ENCODE results near the gene C15orf62.
A peak's percentile ranks its signal among the peaks of the same experiment; 100 is the strongest.

C15orf62 gene

DNA sequence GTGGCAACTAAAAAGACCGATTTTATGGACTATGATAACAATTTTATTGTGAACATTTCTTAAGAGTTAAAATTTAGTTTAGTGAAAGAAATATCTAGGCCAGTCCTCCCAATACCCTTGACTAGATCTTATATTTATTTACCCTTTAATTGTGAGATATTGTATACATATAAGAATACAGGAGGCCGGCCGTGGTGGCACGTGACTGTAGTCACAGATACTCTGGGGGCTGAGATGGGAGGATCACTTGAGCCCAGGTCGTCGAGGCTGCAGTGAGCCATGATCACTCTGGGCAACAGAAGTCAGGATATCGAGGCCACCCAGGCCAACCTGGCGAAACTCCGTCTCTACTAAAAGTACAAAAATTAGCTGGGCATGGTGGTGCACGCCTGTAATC lies 14.0 kb upstream of the C15orf62 start:
- DNase-seq (ENCODE audit: low read depth) = no peak

DNA sequence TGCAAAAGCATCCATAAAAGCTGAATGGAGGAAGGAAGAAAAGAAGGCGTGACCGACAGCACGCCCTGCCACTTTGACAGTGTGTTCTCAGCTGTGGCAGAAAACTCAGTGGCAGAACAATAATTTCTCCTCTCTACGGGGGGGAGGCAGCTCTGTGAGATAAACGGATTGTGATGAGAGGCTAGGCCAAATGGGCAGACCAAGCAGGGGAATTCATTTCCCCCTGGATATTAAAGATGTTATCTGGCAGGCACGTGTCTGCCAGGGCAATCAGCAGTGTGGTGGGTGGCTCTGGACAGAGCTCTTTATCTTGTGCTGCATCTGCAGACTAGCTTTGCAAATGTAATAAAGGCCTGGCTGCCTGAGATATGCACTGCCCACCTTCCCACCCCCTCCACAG lies 12.8 kb upstream of the C15orf62 start:
- no peak for DNase-seq (ENCODE audit: low read depth)

DNA sequence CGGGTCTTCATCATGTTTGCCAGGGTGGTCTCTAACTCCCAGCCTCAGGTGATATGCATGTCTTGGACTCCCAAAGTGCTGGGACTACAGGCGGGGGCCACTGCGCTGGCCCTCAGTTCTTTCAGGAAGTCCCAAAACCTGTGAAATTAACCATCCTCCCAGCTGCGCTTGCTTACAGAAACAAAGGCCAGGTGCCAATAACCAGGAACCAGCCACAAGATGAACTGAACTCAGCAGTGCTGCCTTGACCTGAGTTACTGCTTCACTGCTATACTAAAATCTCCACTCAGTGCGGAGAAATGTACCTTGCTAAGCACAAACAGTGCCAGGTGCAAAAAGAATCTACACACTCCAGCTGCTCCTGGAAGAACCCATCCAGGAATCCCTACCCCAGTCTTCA lies 9.8 kb upstream of the C15orf62 start:
- DNase-seq (ENCODE audit: low read depth) = no peak

DNA sequence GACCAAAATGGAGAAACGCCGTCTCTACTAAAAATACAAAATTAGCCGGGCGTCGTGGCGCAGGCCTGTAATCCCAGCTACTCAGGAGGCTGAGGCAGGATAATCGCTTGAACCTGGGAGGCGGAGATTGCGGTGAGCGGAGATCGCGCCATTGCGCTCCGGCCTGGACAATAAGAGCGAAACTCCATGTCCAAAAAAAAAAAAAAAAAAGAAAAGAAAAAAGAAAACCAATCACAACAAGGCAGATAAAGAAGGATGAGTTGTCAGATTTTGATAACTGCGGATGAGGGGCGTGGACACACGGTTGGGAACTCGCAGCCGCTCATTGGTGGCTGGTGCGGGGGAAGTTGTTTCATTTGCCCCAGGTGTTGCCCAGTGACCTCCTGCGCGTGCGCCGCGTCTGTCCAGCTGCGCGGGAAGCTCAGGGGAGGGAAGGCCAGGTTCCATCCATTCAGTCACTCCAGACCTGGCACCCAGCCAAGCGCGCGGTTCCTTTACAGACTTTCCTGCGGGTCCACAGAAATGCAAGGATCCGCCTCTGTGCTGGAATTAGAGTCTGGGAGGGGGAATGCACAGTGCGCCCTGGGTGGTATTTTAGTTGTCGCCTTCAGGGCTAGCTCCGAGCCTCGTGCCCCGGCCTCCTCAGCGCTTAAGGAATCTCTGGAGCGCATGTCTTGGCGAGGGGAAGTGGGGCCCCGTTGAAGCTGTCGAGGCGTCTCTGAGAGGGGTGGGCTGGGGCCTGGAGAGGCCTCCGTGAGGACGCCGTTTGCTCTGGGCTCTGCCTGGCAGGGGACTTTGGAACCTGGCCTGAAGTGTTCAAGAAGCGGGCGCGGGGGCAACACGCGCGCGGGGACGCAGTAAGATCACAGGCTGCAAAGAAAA lies 6.6 kb upstream of the C15orf62 start:
- no peak for DNase-seq (ENCODE audit: low read depth)

DNA sequence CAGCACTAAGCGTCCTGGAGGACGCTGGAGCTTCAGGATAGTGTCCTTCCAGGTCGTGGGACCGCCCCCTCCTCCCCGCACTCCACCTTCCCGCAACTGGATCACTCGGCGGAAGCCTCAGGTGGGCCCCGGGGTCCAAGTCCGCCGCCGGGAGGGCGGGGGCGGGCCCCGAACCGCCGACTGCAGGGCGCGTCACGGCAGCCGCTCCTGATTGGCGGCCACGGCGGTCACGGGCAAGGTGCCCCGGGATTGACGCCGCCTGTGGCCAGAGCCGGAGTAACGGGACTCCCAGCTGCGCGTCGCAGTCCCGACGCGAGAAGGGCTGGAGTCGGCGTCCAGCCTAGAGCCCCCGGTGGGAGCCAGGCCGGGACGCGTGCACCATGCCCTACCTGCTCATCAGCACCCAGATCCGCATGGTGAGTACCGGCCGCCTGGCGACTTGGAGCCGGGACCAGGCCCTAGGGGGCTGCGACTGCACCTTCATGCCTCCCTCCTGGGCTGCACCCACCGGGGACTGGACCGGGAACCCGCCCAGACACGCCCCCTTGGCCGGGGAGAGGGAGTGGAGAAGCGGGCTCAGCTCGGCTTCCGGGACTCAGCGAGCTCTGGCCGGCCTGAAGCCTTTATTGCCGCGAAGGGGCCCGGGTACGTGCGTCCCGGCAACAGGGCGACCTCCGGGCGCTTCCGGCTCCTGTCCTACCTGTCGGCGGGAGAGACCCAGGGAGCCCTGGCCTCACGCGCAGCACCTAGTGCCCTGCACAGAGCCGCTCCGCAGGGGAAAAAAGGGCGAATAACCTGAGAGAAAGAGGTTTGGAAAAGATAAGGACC lies 5.8 kb upstream of the C15orf62 start, which contains the start of gene GCHFR:
Gene GCHFR (plus strand): TSS at position 268 of the 828 bp plus-strand sequence. CDS start 113 bp downstream, at position 381.
- peak; percentile 43 for DNase-seq (ENCODE audit: low read depth)

DNA sequence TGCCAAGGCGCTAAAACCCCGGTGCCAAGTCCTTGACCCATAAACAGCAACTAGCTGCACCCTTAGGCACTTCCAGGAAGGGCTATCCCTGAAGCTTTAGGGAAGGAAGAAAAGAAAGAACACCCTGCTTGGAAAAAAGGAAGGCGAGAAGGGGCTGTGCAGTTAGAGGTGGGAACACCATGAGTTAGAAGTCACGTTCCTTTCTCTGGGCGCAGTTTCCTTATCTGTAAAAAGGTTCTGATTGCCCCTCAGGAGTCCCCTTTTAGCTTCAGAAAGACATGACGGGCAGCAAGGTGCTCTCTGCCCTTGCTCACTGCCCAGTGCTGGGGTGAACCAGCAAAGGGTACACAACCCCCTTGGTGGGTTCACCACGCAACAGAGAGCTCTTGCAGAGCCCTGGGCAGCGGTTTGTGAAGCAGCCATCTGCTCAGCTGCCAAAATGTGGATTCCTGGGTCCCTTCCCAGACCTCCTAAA lies 5.1 kb upstream of the C15orf62 start:
- DNase-seq (ENCODE audit: low read depth) = no peak

DNA sequence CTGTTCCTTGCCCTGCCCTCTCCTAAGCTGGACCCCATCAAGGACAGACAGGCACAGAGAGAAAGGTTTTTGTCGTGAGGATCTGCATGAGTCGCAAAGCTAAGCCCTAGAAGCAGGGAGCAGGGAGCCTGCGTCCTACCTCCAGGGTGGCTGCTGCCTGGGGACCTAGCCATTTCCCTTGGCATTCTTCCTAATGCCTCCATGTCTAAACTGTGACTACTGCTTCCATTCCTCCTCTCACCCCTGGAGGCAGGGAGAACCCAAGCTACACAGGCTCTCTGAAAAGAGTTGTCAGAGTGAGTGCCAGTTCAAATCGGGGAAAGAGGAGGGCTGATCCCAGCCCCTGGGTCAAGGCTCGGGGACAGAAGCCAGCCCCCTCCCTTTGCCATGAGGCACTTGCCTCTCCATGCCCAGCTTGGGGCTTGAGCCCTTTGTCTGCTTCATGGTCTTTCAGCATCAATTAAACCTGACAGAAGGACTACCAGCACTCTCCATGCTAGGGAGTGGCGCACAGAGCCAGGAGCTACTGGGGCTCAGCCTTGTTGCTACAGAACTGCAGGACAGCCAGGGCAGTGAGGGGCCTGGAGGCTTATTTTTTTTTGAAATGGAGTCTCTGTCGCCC lies 3.5 kb upstream of the C15orf62 start:
- no peak for DNase-seq (ENCODE audit: low read depth)

DNA sequence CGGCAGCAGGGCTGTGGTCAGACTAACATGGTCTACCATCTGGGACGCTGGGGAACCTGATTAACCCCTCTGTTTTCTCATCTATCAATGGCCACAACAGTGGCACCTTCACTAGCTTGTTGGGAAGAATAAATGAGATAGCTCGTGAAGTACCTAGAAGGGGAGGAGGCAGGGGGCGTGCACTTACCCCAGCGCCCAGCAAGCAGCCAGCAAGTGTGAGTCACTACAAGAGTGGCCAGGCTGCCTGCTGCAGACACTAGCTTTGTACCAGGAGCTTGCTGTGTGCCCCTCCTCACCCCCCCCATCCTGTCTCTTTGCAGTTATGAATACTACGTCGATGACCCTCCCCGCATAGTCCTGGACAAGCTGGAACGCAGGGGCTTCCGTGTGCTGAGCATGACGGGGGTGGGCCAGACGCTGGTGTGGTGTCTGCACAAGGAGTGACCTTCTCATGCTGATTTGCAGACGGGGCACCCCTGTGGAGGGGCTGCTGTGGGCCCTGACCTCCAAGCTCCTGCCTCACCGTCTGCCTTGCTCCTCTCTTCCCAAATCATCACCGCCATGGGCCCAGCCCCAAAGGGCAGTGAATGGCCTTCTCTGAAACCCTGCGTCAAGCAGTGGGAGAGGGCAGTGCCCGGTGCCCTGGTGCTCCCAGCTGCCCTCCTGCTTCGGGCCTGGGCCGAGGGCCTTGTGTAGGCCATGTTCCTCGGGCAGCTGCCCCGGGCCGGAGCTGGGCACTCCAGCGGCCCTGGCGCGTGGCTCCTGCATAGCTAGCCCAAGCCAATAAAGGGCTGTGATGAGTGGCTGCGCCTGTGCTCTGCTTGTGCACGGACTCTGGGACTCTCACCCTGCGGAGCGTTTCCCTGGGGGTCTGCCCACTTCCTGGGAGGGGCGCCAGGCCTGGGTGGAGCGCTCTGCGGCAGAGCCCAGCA lies 2.6 kb upstream of the C15orf62 start:
- DNase-seq (ENCODE audit: low read depth) = no peak

DNA sequence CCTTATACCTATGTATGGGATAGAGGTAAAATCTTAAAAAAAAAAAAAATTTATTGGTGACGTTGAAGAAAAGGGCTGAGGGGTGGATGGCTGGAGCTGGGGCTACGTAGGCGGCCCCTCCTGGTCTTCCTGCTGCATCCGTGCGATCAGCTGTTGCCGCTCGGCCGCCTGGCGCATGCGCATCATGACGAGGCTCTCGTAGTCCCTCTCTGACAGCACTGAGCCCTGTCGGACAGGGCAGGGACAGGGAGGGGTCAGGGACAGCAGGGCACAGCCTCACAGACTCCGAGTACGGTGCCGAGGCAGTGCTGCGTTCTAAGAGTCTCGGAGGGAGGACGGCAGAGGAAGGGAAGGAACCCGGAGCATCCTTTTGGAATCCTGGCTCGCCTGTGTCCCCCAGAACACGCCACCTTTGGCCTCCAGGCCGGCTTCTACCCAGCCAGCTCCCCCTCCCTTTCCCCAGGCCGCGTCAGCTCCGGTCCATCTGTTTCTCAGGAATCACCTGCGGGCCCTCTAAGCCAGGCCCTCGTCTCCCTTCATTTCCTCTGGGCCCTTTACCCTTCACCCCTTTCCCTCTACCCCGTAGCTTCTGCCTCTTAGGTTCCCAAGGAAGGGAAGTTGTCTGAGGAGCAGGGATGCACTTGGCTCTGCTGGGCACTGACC lies 1.8 kb upstream of the C15orf62 start:
- no peak for DNase-seq (ENCODE audit: low read depth)

DNA sequence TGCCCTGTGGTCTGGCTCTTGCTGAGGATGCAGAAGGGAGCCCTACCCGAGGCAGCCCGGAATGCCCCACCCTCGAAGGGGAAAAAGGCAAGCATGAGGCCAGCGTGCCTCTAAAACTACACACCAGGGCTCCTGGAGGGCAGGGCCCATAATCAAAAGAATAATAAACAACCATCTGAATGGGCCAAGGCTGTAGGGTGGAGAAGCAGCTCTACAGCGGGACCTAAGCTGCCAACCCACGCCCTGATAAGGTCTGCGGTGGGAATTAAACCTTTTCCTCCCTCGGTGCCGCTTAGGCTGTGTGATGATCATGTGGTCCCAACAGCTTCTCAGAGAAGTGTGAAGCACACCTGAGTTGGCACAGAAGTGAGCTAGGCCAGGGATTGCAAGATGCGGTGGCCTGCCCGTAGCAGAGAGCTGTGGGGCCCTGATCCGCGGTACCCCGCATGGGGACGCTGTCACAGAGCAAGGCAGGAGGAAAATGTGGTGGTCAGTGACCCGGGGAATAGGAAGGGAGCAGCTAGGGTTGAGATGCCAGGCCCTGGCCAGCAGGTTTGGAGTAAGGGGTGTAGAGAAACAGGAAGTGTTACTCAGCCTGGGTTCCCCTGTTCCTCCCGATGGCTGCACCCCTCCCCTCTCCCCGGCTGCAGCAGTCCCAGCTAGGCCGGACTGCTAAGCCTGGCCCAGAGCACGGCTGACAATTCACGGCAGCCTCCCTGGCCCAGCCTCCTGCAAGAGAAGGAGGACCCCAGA lies 1.1 kb upstream of the C15orf62 start:
- DNase-seq (ENCODE audit: low read depth) = no peak

DNA sequence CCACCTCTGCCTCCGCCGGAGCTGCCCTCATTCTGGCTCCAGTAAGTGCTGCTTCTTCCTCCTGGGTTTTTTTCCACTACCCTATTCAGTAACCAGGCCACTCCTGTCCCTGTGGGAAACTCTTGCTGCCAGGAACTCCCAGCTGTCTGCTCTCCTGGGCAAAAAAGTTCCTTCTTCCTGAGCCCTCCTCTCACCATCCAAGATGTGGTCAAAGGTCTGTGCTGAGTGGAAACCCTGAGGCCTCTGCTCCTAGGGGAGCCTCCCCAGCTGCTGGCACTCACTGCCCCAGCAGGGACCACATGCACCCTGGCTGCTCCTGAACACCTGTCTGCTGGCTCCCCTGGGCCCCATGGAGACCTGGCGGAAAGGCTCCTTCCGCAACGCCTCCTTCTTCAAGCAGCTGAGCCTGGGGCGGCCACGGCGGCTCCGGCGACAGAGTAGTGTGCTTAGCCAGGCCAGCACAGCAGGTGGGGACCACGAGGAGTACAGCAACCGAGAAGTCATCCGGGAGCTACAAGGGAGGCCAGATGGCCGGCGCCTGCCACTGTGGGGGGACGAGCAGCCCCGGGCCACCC lies 454 bp downstream of the C15orf62 start:
- no peak for DNase-seq (ENCODE audit: low read depth)

DNA sequence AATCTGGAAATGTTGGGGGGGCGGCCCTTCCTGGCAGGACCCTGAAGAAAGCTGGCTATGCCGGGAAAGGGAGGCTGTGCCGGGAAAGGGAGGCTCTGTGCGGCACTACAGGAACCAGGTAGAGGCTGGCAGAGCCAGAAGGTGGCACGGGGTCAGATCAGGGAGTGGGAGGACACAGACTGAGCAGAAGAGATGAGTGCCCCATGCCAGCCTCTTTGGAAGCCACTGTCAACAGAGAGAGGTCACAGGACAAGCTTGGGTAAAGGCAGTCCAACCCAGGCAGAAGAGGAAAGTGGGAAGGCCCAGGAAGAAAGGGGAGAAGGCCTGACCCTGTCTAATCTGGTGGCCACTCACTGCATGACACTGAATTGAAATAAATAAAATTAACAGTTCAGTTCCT lies 1.5 kb downstream of the C15orf62 start:
- DNase-seq (ENCODE audit: low read depth) = no peak

DNA sequence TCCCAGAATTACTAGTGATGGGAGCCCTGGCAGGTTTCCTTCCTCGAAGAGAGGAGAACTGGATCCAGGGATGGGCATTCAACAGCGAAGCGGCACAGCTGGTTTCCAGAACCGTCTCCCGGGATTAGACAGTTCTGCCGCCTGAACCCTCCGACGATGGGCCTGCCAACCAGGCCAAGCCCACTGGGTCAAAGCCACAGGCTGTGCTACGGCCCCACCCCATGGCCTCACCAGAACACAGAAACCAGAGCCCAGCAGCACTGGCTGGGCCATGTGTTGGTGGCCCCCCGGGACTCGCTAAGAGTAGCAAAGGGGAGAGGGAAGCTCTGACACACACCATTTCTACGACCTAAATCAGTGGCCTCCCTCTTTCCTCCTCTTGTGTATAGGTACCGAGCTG lies 2.2 kb downstream of the C15orf62 start:
- no peak for DNase-seq (ENCODE audit: low read depth)

DNA sequence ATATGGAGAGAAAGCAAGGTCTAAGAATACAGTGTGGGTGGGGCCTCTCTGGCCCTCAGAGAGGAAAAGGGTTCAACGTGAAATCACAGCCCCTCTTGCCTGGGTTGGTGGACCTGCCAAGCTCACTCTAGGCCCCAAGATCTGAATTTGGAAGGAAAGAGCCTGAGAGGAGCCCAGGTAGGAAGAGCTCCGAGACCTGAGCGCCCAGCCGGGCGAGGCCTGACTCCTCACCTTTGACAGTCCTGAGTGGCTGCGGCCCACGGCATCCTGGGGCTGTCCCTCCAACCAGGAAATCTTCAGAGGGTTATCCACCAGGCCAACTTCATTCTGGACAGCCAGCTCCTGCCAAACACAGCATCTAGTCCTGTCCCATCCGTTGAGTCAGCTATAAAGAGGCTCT lies 3.7 kb downstream of the C15orf62 start:
- DNase-seq (ENCODE audit: low read depth) = no peak

DNA sequence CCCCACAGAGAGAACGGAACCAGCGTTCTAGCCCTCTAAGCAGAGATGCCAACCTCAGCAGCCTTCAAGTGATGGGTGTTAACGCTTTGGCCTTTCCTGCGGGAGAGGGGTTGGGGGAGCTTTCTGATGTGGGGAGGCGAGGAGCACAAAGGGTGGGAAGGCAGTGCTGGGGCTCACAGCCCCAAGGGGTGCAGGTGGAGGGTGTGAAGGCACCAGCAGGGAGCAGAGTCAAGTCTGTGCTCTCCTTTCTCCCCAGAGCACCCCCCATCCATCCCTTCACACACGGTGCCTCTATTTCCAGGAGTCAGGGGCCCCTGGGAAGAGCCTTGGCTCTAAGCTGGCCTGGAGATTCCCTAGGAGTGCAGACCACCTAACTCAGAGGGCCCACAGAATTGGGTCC lies 4.1 kb downstream of the C15orf62 start:
- no peak for DNase-seq (ENCODE audit: low read depth)

DNA sequence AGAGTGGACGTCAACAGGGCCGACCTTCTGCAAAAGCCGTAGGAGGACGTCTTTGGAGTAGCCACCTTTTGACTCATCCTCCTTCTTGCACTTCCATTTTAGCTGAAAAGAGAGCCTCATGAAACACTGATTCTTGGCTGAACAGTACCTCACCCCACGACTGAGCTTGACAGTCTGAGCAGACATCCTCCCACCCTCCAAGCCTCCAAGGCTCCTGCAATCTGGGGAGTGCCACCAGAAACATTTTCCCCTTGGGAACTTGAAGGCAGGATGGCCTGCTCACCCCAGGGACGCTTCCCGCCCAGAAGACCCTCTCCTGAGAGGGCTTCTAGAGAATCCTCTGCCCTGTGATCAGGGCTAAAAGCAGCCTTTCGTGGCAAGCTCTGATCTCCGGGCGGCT lies 5.2 kb downstream of the C15orf62 start:
- DNase-seq (ENCODE audit: low read depth) = no peak

DNA sequence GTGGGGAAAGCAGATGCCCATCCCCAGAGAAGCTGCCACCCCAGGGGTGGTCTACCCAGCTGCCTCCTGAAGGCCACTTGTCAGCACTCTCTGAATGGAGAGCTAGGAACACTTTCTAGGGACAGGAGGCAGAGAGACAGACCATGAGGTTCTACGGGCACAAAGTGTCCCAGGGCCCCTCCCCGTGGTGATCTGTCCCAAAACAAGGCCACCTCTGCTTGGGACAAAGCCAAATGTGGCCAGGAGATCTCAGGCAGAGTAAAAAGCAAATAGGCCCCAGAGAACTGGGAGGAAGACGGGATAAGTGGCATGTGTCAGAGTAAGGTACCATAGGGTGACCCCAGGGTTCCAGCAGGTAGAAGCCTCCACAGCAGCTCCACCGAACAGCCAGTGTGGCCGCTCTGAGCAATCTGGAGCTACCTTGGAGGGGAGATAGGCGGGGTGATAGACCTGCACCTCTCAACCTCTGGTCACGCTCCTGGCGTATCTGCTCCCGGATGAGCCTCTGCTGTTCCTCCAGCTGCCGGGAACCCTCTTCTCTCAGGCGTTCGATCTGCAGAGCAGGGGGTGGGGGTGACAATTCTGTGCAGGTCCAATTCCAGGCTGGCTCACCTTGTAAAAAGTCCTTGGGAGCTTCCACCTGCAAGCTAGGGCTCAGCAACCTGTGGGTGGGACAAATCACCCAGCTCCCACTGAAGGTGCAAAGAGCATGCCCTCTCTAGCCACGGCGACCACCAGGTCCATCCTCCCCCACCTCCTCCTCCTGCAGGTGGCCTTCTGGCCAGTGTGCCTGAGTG lies 6.2 kb downstream of the C15orf62 start:
- no peak for DNase-seq (ENCODE audit: low read depth)

DNA sequence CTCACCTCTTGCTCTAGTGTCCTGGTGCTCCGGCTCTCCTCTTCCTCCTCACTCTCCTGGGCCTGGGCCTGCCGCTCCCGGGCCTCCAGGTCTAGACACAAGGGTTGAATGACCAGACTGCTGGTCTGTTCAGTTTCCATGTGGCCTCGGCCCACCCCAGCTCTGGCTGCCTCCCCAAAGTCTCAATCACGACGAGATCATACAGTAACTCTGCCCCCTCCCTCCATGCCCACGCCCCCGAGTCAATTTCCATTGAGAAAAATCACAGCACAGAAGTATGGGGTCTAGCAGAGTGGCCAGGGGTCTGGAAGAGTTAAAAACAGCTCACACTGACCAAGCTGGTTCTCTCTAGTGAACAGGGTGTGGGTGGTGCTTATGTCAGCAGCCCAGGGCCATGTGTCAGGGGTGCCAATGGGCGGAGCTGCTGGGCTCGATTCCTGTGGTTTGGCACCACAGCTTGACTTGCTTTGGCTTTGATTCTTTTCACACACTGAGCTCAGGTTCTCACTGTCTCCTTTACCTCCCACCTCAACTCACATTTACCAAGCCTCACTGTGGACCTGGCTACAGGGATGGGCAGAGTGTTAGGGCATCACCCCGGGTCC lies 6.9 kb downstream of the C15orf62 start:
- DNase-seq (ENCODE audit: low read depth) = no peak
